DND-41 (cell line): Measurements from ENCODE around the gene TRERF1.

Experiments
- CTCF ChIP-seq: IDR thresholded peaks from 2 replicates; pipeline ENCODE4 v1.5.1; 2012; ENCODE audit warnings: borderline replicate concordance, low read length, moderate library complexity, mild to moderate bottlenecking; ENCODE audit not compliant: poor library complexity, severe bottlenecking; ENCODE audit errors: extremely low read depth
- EZH2 ChIP-seq: IDR thresholded peaks from 3 replicates; pipeline ENCODE4 v1.6.1; 2012; ENCODE audit warnings: borderline replicate concordance, low read depth, mild to moderate bottlenecking, moderate library complexity, low read length, inconsistent platforms; ENCODE audit not compliant: severe bottlenecking

GRCh38 chr6:42434237-42434636 is 17.5 kb downstream of the TRERF1 start:
- TF ChIP-seq CTCF (no peak), EZH2 (no peak)
